Measurements from ENCODE around the gene JRKL. TPM values are rescaled to one million over a fixed set of nuclear protein-coding genes. Genes with fewer than 3 reads are reported as not detected.

Gene JRKL
- total RNA-seq (ENCODE audit: unreplicated experiment): 7.2 TPM
- long read RNA-seq, partial matches to known transcripts: 0 of 4 reads
- long read RNA-seq, other reads (novel, unspliced or antisense): 3 of 4 reads

DNA sequence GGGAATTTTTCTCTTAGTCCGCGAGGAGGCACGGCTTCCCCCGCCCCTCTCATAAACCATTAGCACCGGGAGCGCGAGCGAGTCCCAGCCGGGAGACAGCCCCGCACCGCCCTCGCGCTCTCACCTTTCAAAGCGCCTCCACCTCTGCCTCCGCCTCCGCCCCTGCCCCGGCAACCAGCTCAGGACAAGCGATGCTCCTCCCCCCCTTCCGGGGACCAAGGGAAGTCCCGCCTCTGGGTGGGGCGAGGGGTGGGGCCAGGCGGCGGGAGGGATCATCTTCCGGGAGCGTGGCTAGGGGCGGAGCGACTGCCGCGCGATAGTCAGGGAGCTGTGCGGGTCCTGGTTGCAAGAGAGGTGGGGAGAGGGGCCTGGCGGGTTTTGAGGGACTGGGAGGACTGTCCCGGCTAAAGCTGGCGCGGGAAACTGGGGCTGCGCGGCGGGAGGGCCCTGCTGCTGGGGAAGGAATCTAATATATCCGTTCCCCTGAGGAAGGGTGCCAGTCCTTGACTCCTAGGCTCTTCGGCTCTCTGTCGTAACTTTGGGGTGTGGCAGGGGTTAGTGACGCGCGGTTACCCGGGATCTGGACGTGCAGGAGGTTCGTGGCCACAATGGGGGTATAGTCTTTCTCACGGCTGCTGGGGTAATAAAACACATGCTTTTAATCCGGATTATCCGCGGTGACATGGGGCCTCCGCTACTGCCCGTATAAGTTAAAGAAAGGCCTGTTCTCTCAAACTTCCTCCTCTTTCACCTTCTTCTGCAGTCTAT is at the start of gene JRKL, which contains the start of gene CCDC82:
Gene JRKL, plus strand, starts transcription at position 294 of the 768 bp plus-strand sequence. CDS start 637 bp downstream, outside the sequence.
Gene CCDC82, minus strand, starts transcription at position 193 of the 768 bp plus-strand sequence. CDS start 5,165 bp downstream, outside the sequence.
- TF ChIP-seq, protein P1, sequence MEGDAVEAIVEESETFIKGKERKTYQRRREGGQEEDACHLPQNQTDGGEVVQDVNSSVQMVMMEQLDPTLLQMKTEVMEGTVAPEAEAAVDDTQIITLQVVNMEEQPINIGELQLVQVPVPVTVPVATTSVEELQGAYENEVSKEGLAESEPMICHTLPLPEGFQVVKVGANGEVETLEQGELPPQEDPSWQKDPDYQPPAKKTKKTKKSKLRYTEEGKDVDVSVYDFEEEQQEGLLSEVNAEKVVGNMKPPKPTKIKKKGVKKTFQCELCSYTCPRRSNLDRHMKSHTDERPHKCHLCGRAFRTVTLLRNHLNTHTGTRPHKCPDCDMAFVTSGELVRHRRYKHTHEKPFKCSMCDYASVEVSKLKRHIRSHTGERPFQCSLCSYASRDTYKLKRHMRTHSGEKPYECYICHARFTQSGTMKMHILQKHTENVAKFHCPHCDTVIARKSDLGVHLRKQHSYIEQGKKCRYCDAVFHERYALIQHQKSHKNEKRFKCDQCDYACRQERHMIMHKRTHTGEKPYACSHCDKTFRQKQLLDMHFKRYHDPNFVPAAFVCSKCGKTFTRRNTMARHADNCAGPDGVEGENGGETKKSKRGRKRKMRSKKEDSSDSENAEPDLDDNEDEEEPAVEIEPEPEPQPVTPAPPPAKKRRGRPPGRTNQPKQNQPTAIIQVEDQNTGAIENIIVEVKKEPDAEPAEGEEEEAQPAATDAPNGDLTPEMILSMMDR (IDR thresholded peaks at IDR 0.05; ENCODE audit: unreplicated experiment): no peak
- Mint-ChIP-seq H3K4me1 (ENCODE audit: unreplicated experiment) (peaks cover 15% of the 10 kb centered on the region), H3K27me3 (ENCODE audit: unreplicated experiment) (peaks cover 5% of the 10 kb centered on the region), H3K9me3 (ENCODE audit: unreplicated experiment) (no peaks in the 10 kb centered on the region), H3K4me3 (ENCODE audit: unreplicated experiment) (peak within 1 kb of the TSS; percentile 98), H3K36me3 (ENCODE audit: low read depth, unreplicated experiment) (no peaks in the 10 kb centered on the region), H3K27ac (ENCODE audit: unreplicated experiment) (peak within 1 kb of the TSS; percentile 96)
- DNase-seq (ENCODE audit: low spot score): peak; percentile 97

DNA sequence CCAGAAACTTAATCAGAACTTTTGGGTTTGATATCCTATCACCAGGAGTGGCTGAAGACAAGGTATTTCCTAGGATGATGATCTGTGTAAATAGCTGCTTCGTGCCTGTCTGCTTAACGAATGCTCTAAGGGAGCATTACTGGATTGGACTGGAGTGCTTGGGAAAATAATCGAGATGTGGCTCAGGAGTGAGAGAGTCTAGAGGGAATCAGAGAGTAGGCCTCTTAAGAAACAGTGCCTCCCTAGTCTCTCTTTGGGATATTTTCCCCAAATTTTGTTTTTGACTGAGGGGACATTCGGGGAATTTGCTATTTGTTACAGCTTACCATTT is 49.3 kb upstream of the JRKL start:
- no peak overlapping the region for H3K4me3 Mint-ChIP-seq (ENCODE audit: unreplicated experiment)
- no peak for DNase-seq (ENCODE audit: low spot score)
- no peaks in the 10 kb centered on the region for H3K9me3 Mint-ChIP-seq (ENCODE audit: unreplicated experiment)
- peaks cover 13% of the 10 kb centered on the region for H3K4me1 Mint-ChIP-seq (ENCODE audit: unreplicated experiment)
- TF ChIP-seq, protein P1 (IDR thresholded peaks at IDR 0.05; ENCODE audit: unreplicated experiment): no peak
- no peak overlapping the region for H3K27ac Mint-ChIP-seq (ENCODE audit: unreplicated experiment)
- H3K36me3 Mint-ChIP-seq (ENCODE audit: low read depth, unreplicated experiment): no peaks in the 10 kb centered on the region
- no peaks in the 10 kb centered on the region for H3K27me3 Mint-ChIP-seq (ENCODE audit: unreplicated experiment)

DNA sequence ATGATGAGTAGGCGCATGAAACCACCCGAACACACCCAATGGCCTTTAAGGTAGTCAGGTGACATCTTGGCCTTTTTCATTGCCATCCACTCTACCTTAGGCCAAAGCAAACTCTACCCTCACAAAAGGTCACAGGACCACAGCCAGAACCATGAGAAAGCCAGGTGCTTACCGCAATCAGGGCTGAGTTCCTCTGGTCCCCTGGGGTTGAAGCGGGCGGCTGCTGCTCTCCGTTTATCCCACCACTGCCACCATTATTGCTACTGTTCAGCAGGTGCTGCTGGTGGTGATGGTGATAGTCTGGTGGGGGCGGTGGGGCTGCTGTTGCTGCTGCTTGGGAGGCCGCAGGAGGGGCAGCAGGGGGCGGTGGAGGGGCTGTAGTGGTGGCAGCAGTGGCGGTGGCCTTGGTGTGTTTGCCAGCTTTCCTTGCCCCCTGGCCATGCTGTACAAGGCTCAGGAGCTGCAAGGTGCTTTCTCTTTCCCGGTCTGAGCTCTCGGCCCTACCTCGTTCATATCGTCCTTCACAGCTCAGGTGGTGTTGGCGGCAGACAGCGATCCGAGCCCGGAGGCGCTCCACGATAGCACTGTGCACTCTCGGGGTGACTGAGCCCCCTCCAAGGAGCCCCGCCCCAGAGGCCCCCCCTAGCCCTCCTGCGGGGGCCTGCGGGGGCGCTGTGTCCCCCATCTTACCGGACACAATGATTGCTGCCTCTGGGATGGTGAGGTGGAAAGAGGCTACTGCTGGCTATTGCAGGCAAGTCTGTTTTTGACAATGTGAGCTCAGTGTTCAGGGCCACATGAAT is 48.4 kb upstream of the JRKL start:
- peak; percentile 14 for DNase-seq (ENCODE audit: low spot score)
- no peaks in the 10 kb centered on the region for H3K36me3 Mint-ChIP-seq (ENCODE audit: low read depth, unreplicated experiment)
- H3K27ac Mint-ChIP-seq (ENCODE audit: unreplicated experiment): peak overlapping the region; percentile 48
- no peaks in the 10 kb centered on the region for H3K27me3 Mint-ChIP-seq (ENCODE audit: unreplicated experiment)
- H3K9me3 Mint-ChIP-seq (ENCODE audit: unreplicated experiment): no peaks in the 10 kb centered on the region
- H3K4me1 Mint-ChIP-seq (ENCODE audit: unreplicated experiment): peaks cover 13% of the 10 kb centered on the region
- peak overlapping the region; percentile 91 for H3K4me3 Mint-ChIP-seq (ENCODE audit: unreplicated experiment)
- TF ChIP-seq, protein P1 (IDR thresholded peaks at IDR 0.05; ENCODE audit: unreplicated experiment): no peak

DNA sequence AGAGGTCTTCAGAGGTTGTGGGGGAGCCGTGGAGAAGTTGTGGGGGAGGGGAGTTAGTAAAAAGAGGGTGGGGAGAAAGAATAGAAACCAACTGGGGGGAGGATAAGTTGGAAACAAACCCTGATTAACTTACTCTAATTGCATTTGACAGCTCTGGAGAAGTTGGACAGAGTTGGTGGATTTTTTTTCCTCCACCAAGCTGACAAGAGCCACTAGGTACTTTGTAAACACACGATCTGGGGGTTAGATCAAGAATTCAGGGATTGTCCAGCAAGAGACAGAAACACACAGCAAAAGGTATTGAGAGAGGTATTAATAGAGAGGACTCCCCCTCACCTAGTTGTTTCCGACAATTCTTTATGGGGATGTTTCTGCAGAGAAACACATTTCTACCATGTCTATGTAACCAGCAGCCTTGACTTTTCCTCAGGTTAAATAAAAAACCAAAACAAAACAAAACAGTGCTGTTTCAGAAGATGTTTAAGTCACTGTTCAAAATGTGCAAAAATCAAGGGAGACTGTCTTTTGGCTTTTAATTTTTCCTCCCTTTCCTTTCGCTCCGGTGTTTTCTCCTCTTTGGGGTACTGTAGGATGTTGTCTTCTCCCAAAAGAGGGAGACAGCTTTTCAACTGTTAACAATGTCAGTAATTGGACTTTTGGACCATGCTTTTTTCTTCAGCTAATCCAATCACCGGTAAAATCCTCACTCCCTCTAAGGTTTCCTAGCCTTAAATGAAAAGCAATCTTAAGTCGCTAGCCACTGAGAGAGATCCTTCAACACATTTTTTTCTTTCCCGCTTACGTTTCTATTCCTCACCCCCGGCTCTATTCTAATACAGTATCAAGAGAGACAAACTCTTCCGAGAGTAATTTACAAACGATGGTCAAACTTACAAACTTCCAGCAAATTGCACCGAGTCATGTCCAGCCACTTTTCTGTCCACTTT is 47.5 kb upstream of the JRKL start:
- Mint-ChIP-seq H3K9me3 (ENCODE audit: unreplicated experiment) (no peaks in the 10 kb centered on the region), H3K36me3 (ENCODE audit: low read depth, unreplicated experiment) (no peaks in the 10 kb centered on the region), H3K27ac (ENCODE audit: unreplicated experiment) (peak overlapping the region; percentile 67), H3K4me1 (ENCODE audit: unreplicated experiment) (peaks cover 13% of the 10 kb centered on the region), H3K4me3 (ENCODE audit: unreplicated experiment) (peak overlapping the region; percentile 91), H3K27me3 (ENCODE audit: unreplicated experiment) (no peaks in the 10 kb centered on the region)
- DNase-seq (ENCODE audit: low spot score): no peak
- TF ChIP-seq, protein P1 (IDR thresholded peaks at IDR 0.05; ENCODE audit: unreplicated experiment): no peak

Measured in endothelial cell (in vitro differentiated cells).